ENCODE data around the gene ABCD4.
"Not testable (repeated sequence)": the region's sequence is repeated elsewhere in the genome, so short reads cannot be mapped to it uniquely, and the experiment has no call there.

The ABCD4 gene

DNA sequence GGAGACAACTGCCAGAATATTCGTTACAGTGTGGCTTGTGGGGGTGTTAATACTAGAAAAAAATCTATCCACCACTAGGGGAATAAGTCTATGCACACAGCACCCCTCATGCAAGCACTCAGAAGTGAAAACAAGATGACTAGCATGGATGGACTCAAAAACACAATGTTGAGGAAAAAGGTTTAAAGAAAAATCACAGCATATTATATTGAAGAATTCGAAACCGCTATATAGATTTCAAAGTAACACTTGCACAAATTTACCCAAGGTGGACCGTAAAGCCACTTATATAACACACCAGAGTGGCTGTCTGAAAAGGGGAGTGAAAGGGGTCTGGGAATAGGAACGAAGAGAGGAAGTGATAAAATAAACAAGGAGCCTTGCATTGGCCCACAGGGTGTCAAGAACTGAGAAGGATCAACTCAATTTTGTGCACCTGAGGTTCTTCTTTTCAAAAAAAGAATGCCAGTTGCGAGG lies 544 bp downstream of the ABCD4 start:
- DNase-seq (ENCODE audit: low read depth, low spot score): no peak

DNA sequence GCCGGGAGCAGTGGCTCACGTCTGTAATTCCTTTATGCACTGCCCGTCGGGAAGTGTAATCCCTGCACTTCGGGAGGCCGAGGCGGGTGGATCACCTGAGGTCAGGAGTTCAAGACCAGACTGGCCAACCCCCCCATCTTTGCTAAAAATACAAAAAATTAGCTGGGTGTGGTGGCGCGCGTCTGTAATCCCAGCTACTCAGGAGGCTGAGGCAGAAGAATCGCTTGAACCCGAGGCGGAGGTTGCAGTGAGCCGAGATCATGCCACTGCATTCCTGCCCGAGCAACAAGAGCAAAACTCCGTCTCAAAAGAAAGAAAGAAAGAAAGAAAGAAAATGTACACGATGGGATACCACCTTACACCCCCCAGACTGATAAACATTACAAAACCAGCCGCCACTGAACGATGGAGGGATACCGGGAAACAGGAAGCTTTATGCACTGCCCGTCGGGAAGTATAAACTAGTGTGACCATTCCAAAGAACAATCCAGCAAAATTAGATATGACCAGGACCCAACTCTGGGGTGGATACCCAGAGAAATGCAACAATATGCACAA lies 1.1 kb downstream of the ABCD4 start:
- no peak for DNase-seq (ENCODE audit: low read depth, low spot score)

DNA sequence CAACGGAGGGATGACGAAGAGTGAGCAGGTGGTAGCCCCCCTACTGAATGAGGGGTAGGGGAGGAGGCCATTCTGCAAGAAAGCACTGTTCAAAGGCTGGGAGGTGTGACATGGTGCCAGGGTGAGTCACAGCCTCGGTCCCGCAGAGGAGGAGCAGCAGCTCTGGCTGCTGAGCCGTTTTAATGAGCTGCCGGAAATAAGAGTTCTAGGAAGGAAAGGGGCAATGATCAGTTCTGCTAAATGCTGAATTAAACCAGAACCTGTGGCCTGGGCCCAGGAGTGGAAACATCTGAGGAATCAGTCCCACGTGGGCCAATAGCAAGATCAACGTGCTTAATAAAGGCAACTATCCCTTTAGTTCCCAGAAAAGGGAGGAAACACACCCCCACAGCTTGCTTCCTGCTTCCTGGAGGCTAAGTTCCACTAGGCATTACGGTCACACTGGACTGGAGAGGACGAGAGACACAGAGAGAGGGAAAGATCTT lies 3.6 kb downstream of the ABCD4 start:
- no peak for DNase-seq (ENCODE audit: low read depth, low spot score)

DNA sequence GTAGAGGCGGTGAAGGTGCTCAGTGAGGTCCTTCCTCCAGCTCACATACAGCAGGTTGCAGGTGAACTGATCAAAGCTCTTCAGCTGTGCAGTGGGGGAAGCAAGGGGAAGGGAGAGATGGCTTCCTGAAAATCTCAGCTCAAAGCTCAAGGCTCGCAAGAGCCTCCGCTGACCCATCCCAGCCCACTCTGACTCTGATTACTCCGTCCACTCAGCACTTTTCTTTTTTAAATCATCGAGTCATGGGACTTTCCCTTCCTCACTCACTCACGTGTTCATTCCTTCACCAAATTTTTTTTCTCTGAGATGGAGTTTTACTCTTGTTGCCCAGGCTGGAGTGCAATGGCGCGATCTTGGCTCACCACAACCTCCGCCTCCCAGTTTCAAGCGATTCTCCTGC lies 4.7 kb downstream of the ABCD4 start:
- DNase-seq (ENCODE audit: low read depth, low spot score): no peak

DNA sequence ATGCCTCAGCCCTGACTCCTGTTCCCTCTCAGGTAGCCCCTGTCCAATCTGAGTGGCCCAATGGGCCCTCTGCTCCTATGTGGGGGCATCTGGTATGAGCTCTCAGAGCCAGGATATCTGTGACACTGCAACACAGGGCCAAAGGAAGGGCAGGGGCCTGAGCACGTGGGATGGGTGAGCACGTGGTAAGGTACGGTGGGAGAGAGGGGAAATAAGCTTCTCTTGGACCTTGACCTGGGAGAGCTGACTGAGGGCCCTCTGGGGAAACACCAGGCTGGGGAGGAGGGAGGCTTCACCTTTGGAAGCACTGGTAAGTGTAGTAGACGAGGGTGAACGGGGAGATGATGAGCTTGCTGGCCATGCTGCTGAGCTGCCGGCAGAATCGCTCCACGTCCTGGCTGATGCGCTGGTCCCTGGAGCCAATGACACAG lies 6.7 kb downstream of the ABCD4 start:
- no peak for DNase-seq (ENCODE audit: low read depth, low spot score)

DNA sequence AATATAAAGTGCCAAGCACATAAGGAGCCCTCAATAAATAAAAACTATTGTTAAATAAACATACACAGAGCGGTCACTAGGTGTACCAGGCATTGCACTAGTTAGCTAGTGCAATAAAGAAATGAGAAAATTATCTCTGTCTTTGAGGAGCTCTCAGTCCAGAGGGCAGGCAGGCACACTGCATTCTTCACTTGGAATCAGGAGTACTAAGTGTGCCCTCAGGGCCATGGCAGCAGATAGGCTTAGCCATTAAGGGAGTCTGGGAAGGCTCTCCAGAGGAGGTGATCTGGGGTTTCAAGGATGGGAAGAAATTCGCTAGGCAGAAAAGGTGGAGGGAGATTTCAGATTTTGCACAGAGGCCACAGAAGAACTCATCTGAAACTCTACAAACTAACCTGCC lies 9.1 kb downstream of the ABCD4 start:
- DNase-seq (ENCODE audit: low read depth, low spot score): no peak

DNA sequence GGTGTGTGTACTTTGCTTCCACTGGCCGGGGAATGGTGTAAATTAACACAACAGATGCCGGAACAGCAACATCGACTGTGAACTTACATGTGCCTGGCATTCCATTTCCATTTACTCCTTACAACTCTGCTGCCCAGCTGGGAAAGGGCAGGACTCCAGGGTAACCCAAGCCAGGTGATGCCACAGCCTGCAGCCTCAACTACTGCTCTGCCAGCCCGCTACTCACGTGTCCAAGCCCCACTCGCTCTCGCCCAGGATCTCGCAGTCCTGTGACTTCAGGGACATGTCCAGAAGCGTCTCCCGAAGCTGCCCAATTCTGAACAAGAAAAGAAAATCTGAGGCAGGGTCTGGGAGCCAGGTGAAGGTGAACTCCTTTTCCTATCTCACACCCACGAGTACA lies 10.7 kb downstream of the ABCD4 start:
- DNase-seq (ENCODE audit: low read depth, low spot score): no peak

DNA sequence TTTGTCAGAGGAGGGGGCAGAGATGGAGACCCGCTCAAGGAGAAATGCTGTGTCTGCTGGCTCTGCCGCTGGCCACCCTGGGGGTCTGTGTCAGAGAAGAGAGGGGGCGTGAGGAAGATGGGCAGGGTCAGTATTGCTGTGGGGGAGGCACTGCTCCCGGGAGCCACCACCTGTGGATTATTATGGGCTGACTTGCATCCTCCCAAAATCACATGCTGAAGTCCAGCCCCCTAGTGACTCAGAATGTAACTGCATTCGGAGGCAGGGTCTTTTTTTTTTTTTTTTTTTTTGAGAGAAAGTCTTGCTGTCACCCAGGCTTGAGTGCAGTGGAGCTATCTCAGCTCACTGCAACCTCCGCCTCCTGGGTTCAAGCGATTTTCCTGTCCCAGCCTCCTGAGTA lies 12.3 kb downstream of the ABCD4 start:
- DNase-seq (ENCODE audit: low read depth, low spot score): no peak

DNA sequence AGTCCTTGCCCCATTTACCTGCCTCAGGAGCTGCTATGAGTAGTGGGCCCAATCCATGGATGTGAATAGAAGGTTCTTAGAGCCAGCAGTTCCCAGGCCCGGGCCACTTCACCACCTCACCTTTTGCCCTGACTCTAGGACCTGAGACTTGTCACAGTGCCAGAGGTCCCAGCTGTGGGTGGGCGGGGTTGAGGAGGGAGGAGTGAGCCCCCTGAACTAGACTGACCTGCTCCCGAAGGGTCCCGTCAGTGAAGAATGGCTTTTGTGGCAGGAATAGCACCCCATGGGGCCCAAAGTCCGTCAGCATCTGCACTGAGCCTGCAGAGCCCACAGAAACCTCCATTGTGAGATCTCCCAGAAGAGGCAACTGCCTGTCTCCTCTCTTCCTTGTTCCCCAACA lies 12.9 kb downstream of the ABCD4 start:
- no peak for DNase-seq (ENCODE audit: low read depth, low spot score)

DNA sequence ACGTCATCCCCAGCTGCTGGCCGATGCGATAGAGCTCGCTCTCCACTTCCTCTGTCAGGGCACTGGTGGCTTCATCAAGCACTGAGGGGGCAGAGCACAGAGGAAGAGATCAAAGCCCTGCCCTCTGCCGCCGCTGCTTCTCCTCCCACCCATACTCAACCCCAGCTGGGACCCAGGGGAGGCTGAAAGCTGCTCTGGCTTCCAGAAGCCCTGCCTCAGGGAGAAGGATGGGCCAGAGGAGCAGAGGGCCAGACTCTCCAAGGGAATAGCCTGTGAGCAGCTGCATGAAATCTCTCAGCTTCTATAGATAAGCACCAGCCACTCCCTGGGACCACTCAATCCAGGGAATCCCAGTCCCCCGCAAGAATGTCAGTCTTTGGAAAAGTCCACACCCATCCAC lies 16.0 kb downstream of the ABCD4 start:
- DNase-seq (ENCODE audit: low read depth, low spot score): no peak

DNA sequence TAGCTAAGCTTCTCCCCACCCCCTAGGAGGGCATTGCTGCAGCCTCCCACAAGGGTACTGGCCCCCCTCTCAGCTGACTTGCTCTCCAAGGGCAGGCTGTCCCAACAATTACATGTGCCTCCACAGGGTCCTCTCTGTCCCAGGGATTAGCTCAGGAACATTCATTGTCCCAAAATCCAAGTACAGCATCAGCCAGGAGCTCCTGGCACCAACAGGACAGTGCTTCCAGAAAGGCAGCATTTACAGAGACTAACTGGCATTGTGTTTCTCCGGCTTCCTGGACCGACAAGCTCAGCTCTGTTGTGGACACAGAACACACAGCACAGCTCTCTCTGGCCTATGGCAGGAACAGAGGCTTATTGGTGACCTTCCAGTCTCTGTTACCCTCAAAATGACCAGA lies 21.7 kb downstream of the ABCD4 start:
- DNase-seq (ENCODE audit: low read depth, low spot score): no peak

DNA sequence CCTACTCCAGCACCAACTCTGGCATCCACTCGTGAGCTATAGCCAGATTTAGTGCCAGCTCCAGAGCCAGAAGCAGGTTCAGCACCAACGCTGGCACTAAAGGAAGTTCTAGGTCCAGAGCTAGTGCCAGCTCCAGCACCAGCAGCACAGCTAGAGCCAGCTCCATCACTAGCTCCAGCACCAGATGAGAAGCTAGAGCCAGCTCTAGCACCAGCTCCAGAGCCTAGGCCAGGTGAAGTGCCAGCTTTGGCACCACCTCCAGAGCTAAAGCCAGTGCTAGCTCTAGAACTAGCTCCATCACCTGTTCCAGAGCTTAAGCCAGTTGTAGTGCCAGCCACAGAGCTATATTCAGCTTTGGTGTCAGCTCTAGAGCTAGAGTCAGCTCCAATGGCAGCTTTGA lies 24.7 kb downstream of the ABCD4 start:
- no peak for DNase-seq (ENCODE audit: low read depth, low spot score)

DNA sequence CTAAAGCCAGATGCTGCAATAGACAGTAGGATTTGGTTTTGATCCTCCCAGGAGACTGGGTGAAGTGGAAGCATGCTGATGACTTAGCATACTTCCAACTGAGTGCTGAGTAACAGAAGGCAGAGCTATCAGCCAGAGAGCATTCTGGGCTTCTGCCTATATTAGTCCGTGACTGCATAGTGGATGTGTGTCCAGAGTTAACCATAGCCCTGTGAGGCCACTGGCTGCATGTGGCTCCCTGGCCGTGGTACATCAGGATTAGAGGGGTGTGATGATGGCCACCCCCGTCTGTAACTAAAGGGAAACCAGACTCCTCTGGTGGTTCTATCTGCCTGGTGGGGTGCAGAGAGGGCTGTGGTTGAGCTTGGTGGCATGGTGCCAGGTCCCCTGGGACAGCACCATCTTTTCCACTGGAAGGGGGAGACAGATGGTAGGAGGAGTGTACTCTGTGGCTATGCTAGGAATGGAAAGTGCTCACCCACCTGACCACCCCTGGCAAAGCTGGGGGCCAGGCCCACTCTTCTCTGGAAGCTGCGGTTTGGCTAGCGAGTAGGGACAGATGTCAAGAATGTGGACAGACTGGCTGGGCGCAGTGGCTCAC lies 27.4 kb downstream of the ABCD4 start:
- peak; percentile 43 for DNase-seq (ENCODE audit: low read depth, low spot score)

DNA sequence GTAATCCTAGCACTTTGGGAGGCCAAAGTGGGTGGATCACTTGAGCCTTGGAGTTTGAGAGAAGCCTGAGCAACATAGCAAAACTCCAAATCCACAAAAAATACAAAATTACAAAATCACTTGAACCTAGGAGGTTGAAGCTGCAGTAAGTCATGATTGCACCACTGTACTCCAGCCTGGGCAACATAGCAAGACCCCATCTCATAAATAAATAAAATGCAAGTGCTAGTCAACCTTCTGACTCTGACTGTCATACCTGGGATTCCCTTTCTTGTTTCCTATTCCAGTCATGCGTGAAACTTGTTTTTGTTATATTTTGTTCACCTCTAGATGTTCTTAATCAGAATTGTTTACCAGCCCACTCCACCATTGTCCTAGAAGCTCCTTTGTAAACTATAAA lies 31.4 kb downstream of the ABCD4 start:
- no peak for DNase-seq (ENCODE audit: low read depth, low spot score)

DNA sequence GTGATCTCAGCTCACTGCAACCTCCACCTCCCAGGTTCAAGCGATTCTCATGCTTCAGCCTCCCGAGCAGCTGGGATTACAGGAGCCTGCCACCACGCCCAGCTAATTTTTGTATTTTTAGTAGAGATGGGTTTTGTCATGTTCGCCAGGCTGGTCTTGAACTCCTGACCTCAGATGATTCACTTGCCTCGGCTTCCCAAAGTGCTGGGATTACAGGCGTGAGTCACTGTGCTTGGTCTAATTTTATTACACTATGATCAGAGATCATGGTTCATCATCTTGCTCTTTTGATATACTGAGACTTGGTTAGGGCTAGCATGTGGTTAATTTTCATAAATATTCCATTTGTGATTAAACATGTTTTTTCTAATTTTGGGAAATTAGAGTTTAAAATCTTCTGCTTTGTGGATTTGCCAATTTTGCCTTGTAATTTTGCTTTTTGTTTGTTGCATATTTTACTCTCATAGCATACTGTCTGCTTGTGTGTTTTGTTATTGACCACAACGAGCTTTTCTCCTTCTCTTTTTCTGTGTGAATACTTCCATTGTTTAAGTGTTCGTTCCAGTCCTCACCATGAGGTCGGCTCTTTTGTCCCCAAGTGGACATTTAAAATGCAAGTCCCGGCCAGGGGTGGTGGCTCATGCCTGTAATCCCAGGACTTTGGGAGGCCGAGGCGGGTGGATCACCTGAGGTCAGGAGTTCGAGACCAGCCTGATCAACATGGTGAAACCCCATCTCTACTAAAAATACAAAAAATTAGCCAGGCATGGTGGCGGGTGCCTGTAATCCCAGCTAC lies 32.2 kb downstream of the ABCD4 start:
- DNase-seq (ENCODE audit: low read depth, low spot score): not testable (repeated sequence)

DNA sequence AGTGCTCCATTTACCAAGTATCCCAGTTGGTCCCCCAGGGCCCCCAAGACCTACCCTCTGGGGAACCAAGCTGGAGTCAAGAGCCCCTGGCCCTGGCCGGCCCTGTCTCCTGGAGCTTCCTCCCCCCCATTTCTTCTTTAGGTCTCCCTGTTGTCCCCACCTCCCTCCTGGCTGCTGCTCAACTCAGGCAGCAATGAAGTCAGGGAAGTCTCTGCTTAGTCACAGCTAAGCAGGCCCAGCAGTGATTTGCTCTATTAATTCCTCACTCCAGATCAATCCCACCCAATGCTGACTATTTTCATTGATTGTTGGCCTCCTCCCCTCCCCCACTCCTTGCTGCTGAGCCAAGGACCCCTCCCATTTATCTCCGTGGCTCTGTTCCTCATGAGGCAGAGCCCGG lies 35.1 kb downstream of the ABCD4 start:
- DNase-seq (ENCODE audit: low read depth, low spot score): no peak

DNA sequence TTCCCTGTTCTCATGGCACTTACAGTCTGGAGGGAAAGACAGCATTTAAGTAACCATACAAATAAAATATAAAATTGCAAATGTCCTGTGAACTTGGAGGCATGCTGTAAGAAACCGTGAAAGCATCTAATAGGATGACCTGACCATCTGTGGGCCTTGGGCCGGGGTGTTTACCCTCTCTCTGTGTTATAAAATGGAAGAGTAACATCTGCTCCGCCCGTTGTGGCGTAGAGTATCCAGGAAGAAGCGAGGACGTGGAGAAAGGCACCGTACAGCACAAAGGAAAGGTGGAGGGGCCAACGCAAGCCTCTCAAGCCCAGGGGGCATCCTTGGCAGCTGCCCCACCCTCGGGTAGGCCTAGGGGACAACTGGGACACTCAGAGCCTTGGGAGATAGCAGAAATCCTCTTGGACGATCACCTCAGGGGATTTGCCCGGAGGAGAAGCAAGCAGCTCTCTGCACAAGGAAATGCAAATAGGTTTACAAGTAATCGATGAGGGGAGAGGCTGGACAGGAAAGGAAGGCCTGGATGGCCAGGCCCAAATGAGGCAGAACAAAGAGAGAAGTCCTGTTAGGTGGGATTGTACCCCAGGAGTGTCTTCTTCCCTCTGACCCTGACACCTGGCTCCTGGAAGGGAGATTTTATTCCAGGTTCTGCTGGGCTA lies 37.3 kb downstream of the ABCD4 start:
- no peak for DNase-seq (ENCODE audit: low read depth, low spot score)

DNA sequence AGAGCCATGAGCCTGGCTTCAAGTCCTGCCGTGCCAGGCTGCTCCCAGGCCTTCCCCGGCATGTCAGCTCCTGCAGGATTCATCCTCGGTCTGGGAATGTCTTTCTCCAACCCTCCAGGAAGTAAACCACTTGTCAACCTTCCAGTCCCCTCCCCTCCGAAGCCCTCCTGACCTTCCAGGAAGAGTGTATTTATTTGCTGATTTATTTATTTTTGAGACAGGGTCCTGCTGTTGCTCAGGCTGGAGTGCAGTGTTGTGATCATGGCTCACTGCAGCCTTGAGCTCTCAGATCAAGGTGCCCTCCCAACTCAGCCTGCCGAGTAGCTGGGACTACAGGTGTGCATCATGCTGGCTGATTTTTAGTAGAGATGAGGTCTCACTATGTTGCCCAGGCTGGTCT lies 38.8 kb downstream of the ABCD4 start:
- no peak for DNase-seq (ENCODE audit: low read depth, low spot score)

DNA sequence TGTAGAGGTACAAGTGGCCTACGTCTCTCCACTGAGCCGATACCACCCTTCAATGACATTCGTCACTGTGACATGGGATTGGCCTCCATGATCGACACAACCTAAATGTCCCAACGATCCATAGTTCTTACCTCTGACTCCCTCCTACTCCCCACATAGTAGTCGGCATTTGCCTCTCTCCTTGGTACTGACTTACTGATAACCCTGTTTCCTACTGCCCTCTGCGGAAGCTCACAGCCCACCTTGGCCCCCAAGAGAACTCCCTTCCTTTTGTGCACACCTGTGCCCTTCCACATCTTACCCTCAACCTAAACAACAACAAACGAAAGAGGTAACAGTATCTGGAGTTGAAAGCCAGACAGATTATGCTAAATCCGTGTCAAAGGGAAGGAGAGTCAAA lies 39.6 kb downstream of the ABCD4 start:
- DNase-seq (ENCODE audit: low read depth, low spot score): no peak

DNA sequence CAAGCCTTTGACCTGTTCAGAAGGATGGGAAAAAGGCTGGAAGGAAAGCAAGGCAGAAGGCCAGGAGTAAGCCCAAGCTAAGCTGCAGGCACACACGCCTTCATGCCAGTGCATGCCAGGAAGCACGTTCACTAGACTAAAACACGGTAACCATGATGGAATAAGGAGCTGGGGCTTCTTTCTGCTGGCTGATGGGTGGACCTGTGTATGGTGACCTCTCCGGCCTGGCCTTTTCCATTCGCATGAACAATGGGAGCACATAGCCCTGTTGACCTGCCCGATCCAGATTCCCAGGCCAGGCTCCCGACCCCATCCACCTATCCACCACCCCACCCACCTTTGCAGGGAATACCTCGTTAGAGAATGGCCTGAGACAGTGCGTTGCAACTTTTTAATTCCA lies 40.7 kb downstream of the ABCD4 start:
- DNase-seq (ENCODE audit: low read depth, low spot score): no peak

DNA sequence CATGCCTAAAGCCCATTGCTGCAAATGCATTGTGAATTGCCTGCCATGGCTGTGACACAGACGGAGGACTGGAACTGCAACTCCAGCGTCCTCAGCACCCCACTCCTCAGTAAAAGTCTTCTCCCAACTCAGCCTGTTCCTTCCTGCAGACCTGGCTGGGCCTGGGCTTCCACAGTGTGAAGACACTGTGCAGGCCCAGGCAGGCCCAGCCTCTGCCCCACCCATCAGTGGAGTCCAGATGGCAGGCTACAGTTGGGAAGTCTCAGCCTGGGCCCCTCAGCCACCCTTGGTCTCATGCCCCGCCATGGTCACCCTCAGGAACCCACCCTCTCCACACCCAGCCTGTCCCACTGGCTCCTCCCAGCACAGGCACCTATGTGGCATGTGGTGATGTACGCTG lies 41.4 kb downstream of the ABCD4 start:
- DNase-seq (ENCODE audit: low read depth, low spot score): no peak

DNA sequence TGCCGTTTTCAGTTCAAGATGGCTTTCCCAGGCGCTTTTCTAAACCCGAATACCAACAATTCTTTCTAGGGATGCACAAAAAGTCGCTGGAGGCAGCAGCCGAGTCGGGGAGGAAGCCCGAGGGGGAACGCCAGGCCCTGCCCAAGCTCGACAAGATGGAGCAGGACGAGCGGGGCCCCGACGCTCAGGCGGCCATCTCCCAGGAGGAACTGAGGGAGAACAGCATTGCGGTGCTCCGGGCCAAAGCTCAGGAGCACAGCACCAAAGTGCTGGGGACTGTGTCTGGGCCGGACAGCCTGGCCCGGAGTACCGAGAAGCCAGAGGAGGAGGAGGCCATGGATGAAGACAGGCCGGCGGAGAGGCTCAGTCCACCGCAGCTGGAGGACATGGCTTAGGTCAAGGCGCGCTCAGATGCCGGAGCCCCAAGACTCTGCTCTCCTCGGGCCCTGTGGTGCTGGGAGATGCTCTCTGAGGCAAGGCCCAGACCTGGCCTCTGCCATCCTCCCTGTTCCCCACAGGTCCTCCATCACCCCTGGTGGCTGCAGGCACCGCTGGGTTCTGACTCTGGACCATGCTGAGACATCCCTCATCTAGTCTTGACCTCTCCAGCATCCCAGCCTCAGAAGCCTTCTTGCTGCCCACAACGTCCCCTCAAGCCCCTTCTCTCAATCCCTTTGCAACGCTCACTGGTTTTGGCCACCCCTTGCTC lies 42.1 kb downstream of the ABCD4 start:
- no peak for DNase-seq (ENCODE audit: low read depth, low spot score)

Data from brain pericyte (primary cell).